GM23338 (cell line): ENCODE measurements around the gene APPBP2. TPM values are rescaled to one million over a fixed set of nuclear protein-coding genes. Genes with fewer than 3 reads are reported as not detected.

Experiments
- ATAC-seq: fragments of 200-7000 bp; cut with Tn5 transposase; 3 replicates; pipeline ENCODE4 v1.9.1; 2020
- DNase-seq: peaks from one replicate; pipeline ENCODE4 v3.0.0-alpha.2; 2015; ENCODE audit warnings: low spot score
- H2AFZ ChIP-seq: fragments of 200-600 bp; sonication (generic); 2 replicates; pipeline ENCODE4 v1.8.0; 2016; ENCODE audit warnings: antibody characterized with exemption, mild to moderate bottlenecking, moderate library complexity
- H3F3A ChIP-seq: fragments of 200-600 bp; sonication (generic); replicated peaks from 2 replicates; pipeline ENCODE4 v1.8.0; 2017; ENCODE audit warnings: antibody characterized with exemption, mixed run types, low read depth
- H3K27ac ChIP-seq: fragments of 200-600 bp; sonication (generic); 2 replicates; pipeline ENCODE4 v1.6.1; 2016; ENCODE audit warnings: low read depth
- H3K27me3 ChIP-seq: fragments of 200-600 bp; sonication (generic); 2 replicates; pipeline ENCODE4 v1.8.0; 2016; ENCODE audit warnings: mild to moderate bottlenecking, mixed run types, moderate library complexity; ENCODE audit not compliant: insufficient read depth
- H3K36me3 ChIP-seq: fragments of 200-600 bp; sonication (generic); 2 replicates; pipeline ENCODE4 v1.8.0; 2016; ENCODE audit warnings: mild to moderate bottlenecking; ENCODE audit not compliant: insufficient read depth
- H3K4me1 ChIP-seq: fragments of 200-600 bp; sonication (generic); 2 replicates; pipeline ENCODE4 v1.8.0; 2016; ENCODE audit warnings: mild to moderate bottlenecking, moderate library complexity; ENCODE audit not compliant: insufficient read depth
- H3K4me2 ChIP-seq: fragments of 200-600 bp; sonication (generic); 2 replicates; pipeline ENCODE4 v1.7.1; 2017; ENCODE audit warnings: mixed run types
- H3K4me3 ChIP-seq: fragments of 200-600 bp; sonication (generic); 2 replicates; pipeline ENCODE4 v1.6.1; 2016; ENCODE audit warnings: mixed run types
- H3K79me2 ChIP-seq: fragments of 200-600 bp; sonication (generic); replicated peaks from 2 replicates; pipeline ENCODE4 v1.8.0; 2017; ENCODE audit warnings: mild to moderate bottlenecking; ENCODE audit not compliant: insufficient read depth
- H3K9me2 ChIP-seq: fragments of 200-600 bp; sonication (generic); 2 replicates; pipeline ENCODE4 v1.8.0; 2017; ENCODE audit not compliant: insufficient read depth
- H4K20me1 ChIP-seq: fragments of 200-600 bp; sonication (generic); replicated peaks from 2 replicates; pipeline ENCODE4 v1.8.0; 2017; ENCODE audit warnings: mild to moderate bottlenecking; ENCODE audit not compliant: insufficient read depth
- H3K27ac Mint-ChIP-seq: 2 replicates; pipeline ENCODE4 v1.8.0; 2020; ENCODE audit warnings: inconsistent platforms, mild to moderate bottlenecking, moderate library complexity, mixed read lengths
- H3K27me3 Mint-ChIP-seq: 3 replicates; pipeline ENCODE4 v1.8.0; 2022; ENCODE audit warnings: low read depth, mild to moderate bottlenecking, moderate library complexity, mixed read lengths, inconsistent platforms; ENCODE audit not compliant: insufficient read depth, poor library complexity
- H3K36me3 Mint-ChIP-seq: 3 replicates; pipeline ENCODE4 v1.8.0; 2021; ENCODE audit warnings: low read depth, mild to moderate bottlenecking, inconsistent platforms, moderate library complexity, mixed read lengths
- H3K4me1 Mint-ChIP-seq: 3 replicates; pipeline ENCODE4 v1.8.0; 2020; ENCODE audit warnings: mild to moderate bottlenecking, inconsistent platforms, mixed read lengths
- H3K4me3 Mint-ChIP-seq: 3 replicates; pipeline ENCODE4 v1.8.0; 2021; ENCODE audit warnings: moderate library complexity, mild to moderate bottlenecking, inconsistent platforms, mixed read lengths
- H3K9me3 Mint-ChIP-seq: 3 replicates; pipeline ENCODE4 v1.8.0; 2020; ENCODE audit warnings: moderate library complexity, mild to moderate bottlenecking, inconsistent platforms, mixed read lengths
- CREB1 ChIP-seq: fragments of 250-450 bp; sonication (Bioruptor Pico); IDR thresholded peaks from 2 replicates; pipeline ENCODE4 v1.5.0; 2020; ENCODE audit warnings: low read depth, mild to moderate bottlenecking, moderate library complexity
- ETS1 ChIP-seq: IDR thresholded peaks from 2 replicates; pipeline ENCODE4 v1.6.1; 2016; ENCODE audit warnings: antibody characterized with exemption
- EZH2 ChIP-seq: fragments of 200-600 bp; sonication (generic); IDR thresholded peaks from one replicate; pipeline ENCODE4 v1.8.0; 2017; ENCODE audit warnings: antibody characterized with exemption, mild to moderate bottlenecking, low read depth; ENCODE audit not compliant: unreplicated experiment
- EZH2phosphoT487 ChIP-seq: fragments of 200-600 bp; sonication (generic); IDR thresholded peaks from one replicate; pipeline ENCODE4 v1.8.1; 2018; ENCODE audit warnings: antibody characterized with exemption; ENCODE audit not compliant: unreplicated experiment
- JUNB ChIP-seq: IDR thresholded peaks from one replicate; pipeline ENCODE4 v1.6.1; 2016; ENCODE audit warnings: antibody characterized with exemption; ENCODE audit not compliant: unreplicated experiment
- NANOG ChIP-seq: IDR thresholded peaks from 2 replicates; pipeline ENCODE4 v1.6.1; 2016; ENCODE audit warnings: antibody characterized with exemption, borderline replicate concordance
- POLR2AphosphoS5 ChIP-seq: IDR thresholded peaks from 2 replicates; pipeline ENCODE4 v1.6.1; 2016; ENCODE audit warnings: antibody characterized with exemption, low read depth
- REST ChIP-seq: IDR thresholded peaks from one replicate; pipeline ENCODE4 v1.6.1; 2018; ENCODE audit warnings: antibody characterized with exemption; ENCODE audit not compliant: unreplicated experiment
- STAT1 ChIP-seq: IDR thresholded peaks from one replicate; pipeline ENCODE4 v1.6.1; 2016; ENCODE audit warnings: antibody characterized with exemption; ENCODE audit not compliant: unreplicated experiment
- ZNF114 ChIP-seq: fragments of 250-450 bp; sonication (Bioruptor Pico); IDR thresholded peaks from 2 replicates; pipeline ENCODE4 v1.5.0; 2020; ENCODE audit warnings: mild to moderate bottlenecking, moderate library complexity
- ZNF331 ChIP-seq: fragments of 250-450 bp; sonication (Bioruptor Pico); IDR thresholded peaks from 2 replicates; pipeline ENCODE4 v1.5.0; 2020; ENCODE audit warnings: low read depth, mild to moderate bottlenecking, moderate library complexity
- polyA plus RNA-seq: library from polyadenylated mRNA; unstranded; fragments of >200 nt; fragmentation: Nextera tagmentation; extraction: Ambion mirVana; gene quantifications from 2 replicates; pipeline ENCODE4 v1.2.1, GENCODE V29; 2016
- total RNA-seq: library from RNA; depleted of rRNA; stranded (reverse); fragments of >200 nt; shearing (Covaris generic); gene quantifications from 2 replicates; pipeline ENCODE4 v1.2.3, GENCODE V29; 2014
- TF ChIP-seq, protein P1 (sequence below), 2 experiments: fragments of 200-600 bp in 1 of 2; sonication (generic) in 1 of 2; conservative IDR thresholded peaks; 2 replicates each; pipeline versions ENCODE4 v1.5.1 to v1.6.1; 2016 to 2017; ENCODE audit warnings: antibody characterized with exemption in 2 of 2, low read depth in 2 of 2, mild to moderate bottlenecking in 2 of 2, moderate library complexity in 1 of 2
- TF ChIP-seq, protein P2 (sequence below): fragments of 250-450 bp; sonication (Bioruptor Pico); IDR thresholded peaks from 2 replicates; pipeline ENCODE4 v1.5.0; 2020; ENCODE audit warnings: mild to moderate bottlenecking, moderate library complexity

APPBP2 gene
- total and polyA plus RNA-seq, 2 experiments from 2014 or later: 9.3 to 15.0 TPM

DNA sequence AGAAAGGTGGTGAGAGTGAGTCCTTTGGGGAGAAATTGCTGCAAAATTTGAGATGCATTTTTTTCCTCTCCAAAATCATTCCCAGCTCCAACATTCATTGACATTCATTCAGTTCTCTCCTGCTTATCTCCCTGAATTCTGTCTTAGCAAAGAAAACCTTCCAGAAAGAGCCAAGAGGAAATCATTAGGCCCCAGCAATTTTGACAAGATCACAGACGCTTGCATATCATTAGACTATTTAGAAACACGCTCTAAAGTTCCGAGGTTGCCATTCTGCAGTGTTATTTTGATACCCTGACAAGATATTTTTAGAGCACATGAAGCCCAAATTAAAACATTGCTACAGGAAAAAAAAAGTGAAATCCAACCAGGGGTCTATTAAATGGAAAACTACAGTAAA, 113.3 kb downstream of the APPBP2 start:
- Mint-ChIP-seq H3K9me3 (peaks cover 12% of the 10 kb centered on the region; the same call in 2 of the 3 replicates), H3K27ac (no peak overlapping the region)

More for the DNA sequence above, 113.3 kb downstream of the APPBP2 start:
- Mint-ChIP-seq H3K27me3 (peaks cover 2% of the 10 kb centered on the region), H3K4me3 (no peak overlapping the region), H3K4me1 (no peaks in the 10 kb centered on the region), H3K36me3 (peaks cover 9% of the 10 kb centered on the region; the same call in 2 of the 3 replicates)
- peaks cover 6% of the 10 kb centered on the region; the same call in 1 of the 2 replicates for H3K4me1 ChIP-seq
- H3K4me2 ChIP-seq: no peak overlapping the region
- H3K79me2 ChIP-seq: no peaks in the 10 kb centered on the region
- DNase-seq (no peak), ATAC-seq (no peak)
- H3K36me3 ChIP-seq: no peaks in the 10 kb centered on the region
- H3K4me3 ChIP-seq: no peak overlapping the region
- peak overlapping the region; percentile 52; the same call in 1 of the 2 replicates for H2AFZ ChIP-seq
- no peaks in the 10 kb centered on the region for H4K20me1 ChIP-seq
- no peaks in the 10 kb centered on the region for H3K9me2 ChIP-seq
- no peak overlapping the region for H3K27ac ChIP-seq
- H3F3A ChIP-seq: 0 out of 2 replicates have a peak, but pooled peaks cover 3% of the 10 kb centered on the region
- TF ChIP-seq CREB1 (CRISPR knock-in tag): no peak
- TF ChIP-seq, protein P1, sequence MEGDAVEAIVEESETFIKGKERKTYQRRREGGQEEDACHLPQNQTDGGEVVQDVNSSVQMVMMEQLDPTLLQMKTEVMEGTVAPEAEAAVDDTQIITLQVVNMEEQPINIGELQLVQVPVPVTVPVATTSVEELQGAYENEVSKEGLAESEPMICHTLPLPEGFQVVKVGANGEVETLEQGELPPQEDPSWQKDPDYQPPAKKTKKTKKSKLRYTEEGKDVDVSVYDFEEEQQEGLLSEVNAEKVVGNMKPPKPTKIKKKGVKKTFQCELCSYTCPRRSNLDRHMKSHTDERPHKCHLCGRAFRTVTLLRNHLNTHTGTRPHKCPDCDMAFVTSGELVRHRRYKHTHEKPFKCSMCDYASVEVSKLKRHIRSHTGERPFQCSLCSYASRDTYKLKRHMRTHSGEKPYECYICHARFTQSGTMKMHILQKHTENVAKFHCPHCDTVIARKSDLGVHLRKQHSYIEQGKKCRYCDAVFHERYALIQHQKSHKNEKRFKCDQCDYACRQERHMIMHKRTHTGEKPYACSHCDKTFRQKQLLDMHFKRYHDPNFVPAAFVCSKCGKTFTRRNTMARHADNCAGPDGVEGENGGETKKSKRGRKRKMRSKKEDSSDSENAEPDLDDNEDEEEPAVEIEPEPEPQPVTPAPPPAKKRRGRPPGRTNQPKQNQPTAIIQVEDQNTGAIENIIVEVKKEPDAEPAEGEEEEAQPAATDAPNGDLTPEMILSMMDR (conservative IDR thresholded peaks at IDR 0.05; ENCODE audit: low read depth in 2 of 2): no peak
- TF ChIP-seq REST: no peak
- TF ChIP-seq STAT1: no peak
- no peak for TF ChIP-seq POLR2AphosphoS5
- TF ChIP-seq NANOG: no peak
- no peak for TF ChIP-seq ZNF331 (CRISPR knock-in tag)
- no peak for TF ChIP-seq EZH2
- no peak for TF ChIP-seq ZNF114 (CRISPR knock-in tag)
- no peak for TF ChIP-seq ETS1
- TF ChIP-seq, protein P2, sequence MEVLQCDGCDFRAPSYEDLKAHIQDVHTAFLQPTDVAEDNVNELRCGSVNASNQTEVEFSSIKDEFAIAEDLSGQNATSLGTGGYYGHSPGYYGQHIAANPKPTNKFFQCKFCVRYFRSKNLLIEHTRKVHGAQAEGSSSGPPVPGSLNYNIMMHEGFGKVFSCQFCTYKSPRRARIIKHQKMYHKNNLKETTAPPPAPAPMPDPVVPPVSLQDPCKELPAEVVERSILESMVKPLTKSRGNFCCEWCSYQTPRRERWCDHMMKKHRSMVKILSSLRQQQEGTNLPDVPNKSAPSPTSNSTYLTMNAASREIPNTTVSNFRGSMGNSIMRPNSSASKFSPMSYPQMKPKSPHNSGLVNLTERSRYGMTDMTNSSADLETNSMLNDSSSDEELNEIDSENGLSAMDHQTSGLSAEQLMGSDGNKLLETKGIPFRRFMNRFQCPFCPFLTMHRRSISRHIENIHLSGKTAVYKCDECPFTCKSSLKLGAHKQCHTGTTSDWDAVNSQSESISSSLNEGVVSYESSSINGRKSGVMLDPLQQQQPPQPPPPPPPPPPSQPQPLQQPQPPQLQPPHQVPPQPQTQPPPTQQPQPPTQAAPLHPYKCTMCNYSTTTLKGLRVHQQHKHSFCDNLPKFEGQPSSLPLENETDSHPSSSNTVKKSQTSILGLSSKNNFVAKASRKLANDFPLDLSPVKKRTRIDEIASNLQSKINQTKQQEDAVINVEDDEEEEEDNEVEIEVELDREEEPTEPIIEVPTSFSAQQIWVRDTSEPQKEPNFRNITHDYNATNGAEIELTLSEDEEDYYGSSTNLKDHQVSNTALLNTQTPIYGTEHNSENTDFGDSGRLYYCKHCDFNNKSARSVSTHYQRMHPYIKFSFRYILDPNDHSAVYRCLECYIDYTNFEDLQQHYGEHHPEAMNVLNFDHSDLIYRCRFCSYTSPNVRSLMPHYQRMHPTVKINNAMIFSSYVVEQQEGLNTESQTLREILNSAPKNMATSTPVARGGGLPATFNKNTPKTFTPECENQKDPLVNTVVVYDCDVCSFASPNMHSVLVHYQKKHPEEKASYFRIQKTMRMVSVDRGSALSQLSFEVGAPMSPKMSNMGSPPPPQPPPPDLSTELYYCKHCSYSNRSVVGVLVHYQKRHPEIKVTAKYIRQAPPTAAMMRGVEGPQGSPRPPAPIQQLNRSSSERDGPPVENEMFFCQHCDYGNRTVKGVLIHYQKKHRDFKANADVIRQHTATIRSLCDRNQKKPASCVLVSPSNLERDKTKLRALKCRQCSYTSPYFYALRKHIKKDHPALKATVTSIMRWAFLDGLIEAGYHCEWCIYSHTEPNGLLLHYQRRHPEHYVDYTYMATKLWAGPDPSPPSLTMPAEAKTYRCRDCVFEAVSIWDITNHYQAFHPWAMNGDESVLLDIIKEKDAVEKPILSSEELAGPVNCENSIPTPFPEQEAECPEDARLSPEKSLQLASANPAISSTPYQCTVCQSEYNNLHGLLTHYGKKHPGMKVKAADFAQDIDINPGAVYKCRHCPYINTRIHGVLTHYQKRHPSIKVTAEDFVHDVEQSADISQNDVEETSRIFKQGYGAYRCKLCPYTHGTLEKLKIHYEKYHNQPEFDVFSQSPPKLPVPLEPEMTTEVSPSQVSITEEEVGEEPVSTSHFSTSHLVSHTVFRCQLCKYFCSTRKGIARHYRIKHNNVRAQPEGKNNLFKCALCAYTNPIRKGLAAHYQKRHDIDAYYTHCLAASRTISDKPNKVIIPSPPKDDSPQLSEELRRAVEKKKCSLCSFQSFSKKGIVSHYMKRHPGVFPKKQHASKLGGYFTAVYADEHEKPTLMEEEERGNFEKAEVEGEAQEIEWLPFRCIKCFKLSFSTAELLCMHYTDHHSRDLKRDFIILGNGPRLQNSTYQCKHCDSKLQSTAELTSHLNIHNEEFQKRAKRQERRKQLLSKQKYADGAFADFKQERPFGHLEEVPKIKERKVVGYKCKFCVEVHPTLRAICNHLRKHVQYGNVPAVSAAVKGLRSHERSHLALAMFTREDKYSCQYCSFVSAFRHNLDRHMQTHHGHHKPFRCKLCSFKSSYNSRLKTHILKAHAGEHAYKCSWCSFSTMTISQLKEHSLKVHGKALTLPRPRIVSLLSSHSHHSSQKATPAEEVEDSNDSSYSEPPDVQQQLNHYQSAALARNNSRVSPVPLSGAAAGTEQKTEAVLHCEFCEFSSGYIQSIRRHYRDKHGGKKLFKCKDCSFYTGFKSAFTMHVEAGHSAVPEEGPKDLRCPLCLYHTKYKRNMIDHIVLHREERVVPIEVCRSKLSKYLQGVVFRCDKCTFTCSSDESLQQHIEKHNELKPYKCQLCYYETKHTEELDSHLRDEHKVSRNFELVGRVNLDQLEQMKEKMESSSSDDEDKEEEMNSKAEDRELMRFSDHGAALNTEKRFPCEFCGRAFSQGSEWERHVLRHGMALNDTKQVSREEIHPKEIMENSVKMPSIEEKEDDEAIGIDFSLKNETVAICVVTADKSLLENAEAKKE (CRISPR knock-in tag): no peak
- TF ChIP-seq EZH2phosphoT487: no peak
- TF ChIP-seq JUNB: no peak
- H3K27me3 ChIP-seq: no peaks in the 10 kb centered on the region
